Suprapubic skin (tissue), 3 donors: ENCODE results near the gene NR4A1.

ENCODE experiments used
- EP300 ChIP-seq: sonication (generic); formaldehyde crosslinking; IDR thresholded peaks from one replicate; pipeline ENCODE4 v1.6.1; 2017; ENCODE audit warnings: antibody characterized with exemption
- TF ChIP-seq, protein P1 (sequence below), 2 donors: fragments of 200-600 bp in 1 of 2; fragments of 450-650 bp in 1 of 2; sonication (generic) in 1 of 2; IDR thresholded peaks; one replicate each; pipeline ENCODE4 v1.5.1; 2016 to 2019; ENCODE audit warnings: antibody characterized with exemption in 2 of 2, mild to moderate bottlenecking in 1 of 2, moderate library complexity in 1 of 2

DNA sequence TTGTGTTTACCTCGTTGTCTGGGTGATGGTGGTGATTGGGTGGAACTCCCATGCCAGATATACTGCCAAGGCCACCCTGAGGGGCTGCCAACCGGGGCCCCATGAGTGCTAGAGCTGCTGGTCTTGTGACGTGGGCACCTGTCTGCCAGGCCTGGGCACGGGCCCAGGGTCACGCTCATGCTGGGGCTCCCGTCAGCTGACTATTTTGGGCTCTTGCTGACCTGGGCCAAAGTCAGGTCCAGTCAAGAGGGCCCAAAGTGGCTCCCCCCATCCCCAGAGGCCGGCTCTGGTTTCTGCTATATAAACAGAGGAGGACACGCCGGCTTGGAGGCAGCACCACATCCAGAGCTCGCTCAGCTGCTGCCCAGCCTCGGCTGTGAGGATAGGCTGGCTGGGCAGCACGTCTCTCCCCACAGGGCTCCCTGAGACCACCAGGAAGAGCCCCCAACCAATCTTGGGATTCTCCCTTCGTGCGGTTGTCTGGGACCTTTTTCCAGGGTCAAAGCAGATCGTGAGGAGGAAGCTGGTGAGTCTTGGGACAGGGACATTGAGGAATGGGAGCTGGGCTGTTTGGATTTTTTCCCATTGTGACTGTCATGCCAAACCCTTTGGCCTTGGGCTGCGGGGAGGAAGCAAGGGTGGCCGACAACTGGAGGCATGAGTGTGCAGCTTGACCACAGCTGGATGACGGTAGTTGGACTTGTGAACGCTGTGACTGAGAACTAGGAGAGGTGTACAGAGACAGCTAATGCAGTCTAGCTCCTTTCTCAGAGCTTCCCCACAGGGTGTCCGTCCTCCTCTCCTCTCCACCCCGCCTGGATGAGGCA is 7.6 kb upstream of the NR4A1 start:
- TF ChIP-seq EP300: no peak
- TF ChIP-seq, protein P1, sequence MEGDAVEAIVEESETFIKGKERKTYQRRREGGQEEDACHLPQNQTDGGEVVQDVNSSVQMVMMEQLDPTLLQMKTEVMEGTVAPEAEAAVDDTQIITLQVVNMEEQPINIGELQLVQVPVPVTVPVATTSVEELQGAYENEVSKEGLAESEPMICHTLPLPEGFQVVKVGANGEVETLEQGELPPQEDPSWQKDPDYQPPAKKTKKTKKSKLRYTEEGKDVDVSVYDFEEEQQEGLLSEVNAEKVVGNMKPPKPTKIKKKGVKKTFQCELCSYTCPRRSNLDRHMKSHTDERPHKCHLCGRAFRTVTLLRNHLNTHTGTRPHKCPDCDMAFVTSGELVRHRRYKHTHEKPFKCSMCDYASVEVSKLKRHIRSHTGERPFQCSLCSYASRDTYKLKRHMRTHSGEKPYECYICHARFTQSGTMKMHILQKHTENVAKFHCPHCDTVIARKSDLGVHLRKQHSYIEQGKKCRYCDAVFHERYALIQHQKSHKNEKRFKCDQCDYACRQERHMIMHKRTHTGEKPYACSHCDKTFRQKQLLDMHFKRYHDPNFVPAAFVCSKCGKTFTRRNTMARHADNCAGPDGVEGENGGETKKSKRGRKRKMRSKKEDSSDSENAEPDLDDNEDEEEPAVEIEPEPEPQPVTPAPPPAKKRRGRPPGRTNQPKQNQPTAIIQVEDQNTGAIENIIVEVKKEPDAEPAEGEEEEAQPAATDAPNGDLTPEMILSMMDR (IDR thresholded peaks at IDR 0.05): no peak
